Stimulated activated CD4-positive, alpha-beta T cell treated with anti-CD3 and anti-CD28 coated beads, Interleukin-4, amount 100 ng/mL, for 24 hours (primary cell): ENCODE results near the gene LTB4R.

Source experiments
- DNase-seq: peaks from one replicate; pipeline ENCODE4 v3.0.0-alpha.2; 2020

Gene LTB4R, protein sequence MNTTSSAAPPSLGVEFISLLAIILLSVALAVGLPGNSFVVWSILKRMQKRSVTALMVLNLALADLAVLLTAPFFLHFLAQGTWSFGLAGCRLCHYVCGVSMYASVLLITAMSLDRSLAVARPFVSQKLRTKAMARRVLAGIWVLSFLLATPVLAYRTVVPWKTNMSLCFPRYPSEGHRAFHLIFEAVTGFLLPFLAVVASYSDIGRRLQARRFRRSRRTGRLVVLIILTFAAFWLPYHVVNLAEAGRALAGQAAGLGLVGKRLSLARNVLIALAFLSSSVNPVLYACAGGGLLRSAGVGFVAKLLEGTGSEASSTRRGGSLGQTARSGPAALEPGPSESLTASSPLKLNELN

DNA sequence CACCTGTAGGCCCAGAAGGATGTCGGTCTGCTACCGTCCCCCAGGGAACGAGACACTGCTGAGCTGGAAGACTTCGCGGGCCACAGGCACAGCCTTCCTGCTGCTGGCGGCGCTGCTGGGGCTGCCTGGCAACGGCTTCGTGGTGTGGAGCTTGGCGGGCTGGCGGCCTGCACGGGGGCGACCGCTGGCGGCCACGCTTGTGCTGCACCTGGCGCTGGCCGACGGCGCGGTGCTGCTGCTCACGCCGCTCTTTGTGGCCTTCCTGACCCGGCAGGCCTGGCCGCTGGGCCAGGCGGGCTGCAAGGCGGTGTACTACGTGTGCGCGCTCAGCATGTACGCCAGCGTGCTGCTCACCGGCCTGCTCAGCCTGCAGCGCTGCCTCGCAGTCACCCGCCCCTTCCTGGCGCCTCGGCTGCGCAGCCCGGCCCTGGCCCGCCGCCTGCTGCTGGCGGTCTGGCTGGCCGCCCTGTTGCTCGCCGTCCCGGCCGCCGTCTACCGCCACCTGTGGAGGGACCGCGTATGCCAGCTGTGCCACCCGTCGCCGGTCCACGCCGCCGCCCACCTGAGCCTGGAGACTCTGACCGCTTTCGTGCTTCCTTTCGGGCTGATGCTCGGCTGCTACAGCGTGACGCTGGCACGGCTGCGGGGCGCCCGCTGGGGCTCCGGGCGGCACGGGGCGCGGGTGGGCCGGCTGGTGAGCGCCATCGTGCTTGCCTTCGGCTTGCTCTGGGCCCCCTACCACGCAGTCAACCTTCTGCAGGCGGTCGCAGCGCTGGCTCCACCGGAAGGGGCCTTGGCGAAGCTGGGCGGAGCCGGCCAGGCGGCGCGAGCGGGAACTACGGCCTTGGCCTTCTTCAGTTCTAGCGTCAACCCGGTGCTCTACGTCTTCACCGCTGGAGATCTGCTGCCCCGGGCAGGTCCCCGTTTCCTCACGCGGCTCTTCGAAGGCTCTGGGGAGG lies at the start of gene LTB4R:
Gene LTB4R, plus strand, starts transcription at position 857 of the 959 bp plus-strand sequence. CDS start 4,150 bp downstream, outside the sequence.
- peak; percentile 60 for DNase-seq

DNA sequence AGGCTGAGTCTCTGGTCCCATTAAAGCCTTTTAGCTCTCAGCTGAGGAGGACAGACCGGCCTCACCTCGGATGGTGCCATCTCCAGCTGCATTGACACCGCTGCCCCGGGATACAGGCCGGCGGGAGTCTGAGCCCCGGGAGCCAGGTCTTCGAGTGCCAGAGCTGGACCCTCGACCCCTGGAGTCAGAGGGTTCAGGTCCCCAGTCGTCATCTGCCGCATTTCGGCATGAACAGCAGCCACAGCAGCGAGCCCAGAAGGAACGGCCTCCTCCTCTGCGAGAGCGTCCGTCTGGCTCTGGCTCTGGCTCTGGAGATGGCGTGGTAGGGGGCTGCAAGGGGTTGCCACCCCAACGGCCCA lies 49.4 kb upstream of the LTB4R start:
- no peak for DNase-seq

DNA sequence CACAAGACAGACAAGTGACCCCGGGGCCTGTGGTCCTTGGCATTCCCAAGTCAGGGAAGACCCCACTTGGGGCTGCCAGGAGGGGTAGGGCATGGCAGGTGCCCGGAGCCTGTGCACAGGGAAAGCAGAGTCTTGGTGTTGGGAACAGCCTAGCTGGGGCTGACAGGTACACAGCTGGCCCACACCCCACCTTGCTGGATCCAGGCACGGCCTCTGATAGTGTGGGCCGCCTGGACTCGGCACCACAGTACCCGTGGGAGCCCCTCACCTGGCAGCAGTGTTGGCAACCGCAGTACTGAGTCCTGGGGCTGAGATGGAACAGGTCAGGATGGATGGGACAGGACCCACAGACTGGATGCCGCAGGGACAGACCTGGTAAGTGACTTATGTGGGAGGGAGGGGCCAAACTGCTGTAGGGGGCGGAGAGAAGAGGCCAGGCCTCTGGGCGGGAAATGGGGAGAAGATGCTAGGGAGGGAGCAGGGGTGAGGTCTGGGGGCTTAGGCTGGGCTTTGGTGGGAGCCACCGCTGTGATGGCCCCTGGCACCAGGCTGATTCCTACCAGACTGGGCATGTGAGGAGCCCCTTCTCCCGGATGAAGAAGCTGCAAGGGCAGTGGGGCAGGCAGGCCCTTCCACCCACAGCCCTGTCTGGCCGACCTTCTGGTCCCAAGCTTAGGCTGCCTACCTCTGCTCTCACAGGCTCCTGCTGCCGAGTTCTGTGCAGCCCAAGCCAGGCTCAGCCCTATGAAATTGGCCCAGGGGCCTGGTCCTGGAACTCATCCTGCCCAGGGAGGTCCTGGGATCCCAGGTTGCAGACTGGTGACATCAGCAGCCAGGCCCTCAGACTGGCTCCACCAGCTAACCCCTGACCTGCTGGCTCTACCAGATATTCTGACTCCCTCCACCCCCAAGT lies 48.2 kb upstream of the LTB4R start, which contains the start of gene TGM1:
Gene TGM1, minus strand, starts transcription at position 357 of the 913 bp plus-strand sequence. CDS start 825 bp downstream, outside the sequence.
- DNase-seq = no peak

DNA sequence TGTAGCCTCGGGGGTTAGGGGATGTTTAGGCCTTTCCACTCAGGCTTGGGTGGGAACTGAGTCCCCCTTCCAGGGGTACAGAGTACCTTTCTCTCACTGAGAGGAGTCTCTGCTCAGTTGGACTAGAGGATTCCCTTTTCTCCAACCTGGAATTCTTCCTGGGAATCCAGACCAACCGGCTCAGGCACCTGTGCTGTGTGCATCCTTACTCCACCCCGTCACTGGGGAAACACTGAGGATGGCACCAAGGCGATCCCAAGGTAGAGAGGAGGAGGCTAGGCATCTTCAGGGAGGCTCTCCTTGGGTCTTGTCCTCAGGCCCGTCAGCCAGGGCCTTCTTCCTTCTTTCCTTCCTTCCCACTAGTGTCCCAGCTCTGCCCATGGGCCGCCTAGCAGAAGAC lies 47.5 kb upstream of the LTB4R start:
- no peak for DNase-seq

DNA sequence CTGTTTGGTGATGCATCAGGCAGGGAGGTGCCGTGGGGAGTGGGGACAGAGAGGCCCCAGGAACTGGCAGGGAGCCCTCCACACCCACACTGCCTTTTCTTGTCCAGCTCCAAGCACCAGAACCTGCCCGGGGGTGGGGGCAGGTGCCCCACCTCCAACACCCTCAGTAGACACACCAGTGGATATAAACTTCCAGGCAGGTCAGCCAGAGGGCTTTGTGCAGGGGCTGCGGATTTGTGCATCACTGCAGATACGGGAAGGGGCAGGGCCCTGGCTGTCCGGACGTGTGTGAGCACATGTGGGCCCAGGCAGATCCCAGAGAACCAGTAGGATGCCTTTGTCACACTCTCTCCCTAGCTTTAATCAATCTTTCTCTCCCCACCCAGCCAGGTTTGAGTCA lies 47.0 kb upstream of the LTB4R start:
- DNase-seq = no peak

DNA sequence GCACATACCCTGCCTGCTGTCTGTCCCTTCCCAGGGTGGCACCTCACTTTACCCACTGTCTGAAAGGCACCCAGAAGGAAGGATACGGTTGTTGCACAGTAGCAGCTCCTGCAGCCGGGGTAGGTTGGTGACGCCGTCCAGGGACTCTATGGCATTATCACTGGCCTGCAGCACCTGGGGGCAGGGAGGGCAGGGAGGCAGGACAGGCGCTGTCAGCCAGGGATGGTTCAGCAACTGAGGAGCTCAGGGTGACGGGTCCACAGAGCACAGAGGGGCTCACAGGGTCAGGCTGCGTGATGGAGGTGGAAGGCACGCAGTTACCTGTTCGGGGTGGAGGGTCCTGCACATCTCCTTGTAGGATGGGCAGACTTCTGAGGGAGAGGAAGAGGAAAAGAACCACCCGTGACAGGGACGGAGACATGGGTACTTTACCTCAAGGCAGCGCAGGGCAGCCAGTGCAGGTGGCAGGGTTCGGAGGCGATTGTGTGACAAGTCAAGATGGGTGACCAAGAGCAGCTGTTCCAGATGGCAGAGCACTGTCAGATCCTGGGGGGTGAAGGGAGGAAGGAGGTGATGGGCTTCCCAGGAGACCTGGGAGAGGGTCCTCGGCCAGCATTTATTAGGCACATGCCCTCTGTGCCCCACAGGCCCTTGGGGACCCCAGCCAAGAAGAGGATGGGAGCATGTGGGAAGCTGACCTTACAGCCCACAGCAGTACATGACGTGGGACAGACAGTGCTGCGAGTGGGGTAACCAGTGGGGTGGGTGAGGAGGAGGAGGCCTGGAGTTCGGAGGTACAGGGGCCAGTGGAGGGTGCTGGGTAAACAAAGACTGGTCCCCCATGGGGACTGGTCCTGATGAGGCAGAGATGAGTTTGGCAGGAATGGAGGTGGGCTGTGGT lies 44.7 kb upstream of the LTB4R start:
- DNase-seq = no peak

DNA sequence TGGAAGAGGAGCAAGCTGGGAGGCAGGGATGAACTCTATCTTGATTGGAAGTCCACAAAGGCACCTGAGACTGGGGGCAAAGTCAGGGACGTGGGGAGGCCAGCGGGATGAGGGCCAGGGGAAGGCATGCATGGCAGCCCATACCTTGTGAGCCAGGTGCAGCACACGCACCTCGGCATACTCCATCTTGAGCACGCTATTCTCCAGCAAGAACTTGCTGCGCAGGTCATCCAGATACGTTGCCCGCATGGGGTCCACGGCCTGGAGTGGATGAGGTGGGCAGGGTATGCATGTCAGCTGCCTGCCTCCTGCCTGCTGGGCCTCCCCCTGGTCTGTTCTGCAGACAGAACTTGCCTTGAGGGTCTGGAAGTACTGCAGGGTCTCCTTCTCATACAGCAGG lies 43.8 kb upstream of the LTB4R start:
- no peak for DNase-seq

DNA sequence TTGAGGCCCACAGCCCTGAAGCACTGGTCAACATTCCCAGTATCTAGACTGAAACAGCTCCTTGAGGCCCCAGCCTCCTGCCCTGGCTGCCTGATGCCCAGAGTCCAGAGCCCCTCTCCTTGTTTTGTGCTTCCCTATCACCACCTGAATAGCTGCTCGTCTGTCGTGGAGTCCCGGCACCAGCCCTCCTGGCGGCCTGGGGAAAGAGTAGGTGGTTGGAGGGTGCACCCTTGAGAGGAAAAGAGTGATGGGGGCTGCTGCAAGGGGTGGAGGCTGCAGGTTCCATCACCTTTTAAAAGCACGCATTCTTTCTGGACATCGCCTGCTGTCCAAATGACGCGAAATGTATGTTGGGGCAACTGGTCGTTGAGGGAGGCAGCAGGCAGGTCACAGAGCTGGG lies 43.1 kb upstream of the LTB4R start:
- no peak for DNase-seq

DNA sequence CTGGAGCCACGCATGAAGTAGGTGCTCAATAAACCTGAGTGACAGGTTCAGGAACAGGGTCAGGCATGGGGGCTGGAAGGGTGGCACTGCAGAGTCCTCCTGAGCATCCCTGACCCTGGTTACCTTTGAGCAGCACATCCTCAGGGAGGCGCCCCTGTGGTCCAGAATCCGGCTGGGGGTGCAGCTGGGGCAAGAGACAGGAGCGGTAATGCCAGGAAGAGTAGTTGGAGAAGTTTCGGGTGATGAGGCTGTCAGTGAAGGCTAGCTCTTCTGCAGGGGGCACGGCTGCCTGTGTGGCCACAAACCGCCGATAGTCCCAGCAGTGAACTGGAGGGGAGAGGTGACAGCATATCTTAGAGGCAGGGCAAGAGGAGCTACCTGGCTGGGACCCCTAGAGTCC lies 41.9 kb upstream of the LTB4R start:
- no peak for DNase-seq

DNA sequence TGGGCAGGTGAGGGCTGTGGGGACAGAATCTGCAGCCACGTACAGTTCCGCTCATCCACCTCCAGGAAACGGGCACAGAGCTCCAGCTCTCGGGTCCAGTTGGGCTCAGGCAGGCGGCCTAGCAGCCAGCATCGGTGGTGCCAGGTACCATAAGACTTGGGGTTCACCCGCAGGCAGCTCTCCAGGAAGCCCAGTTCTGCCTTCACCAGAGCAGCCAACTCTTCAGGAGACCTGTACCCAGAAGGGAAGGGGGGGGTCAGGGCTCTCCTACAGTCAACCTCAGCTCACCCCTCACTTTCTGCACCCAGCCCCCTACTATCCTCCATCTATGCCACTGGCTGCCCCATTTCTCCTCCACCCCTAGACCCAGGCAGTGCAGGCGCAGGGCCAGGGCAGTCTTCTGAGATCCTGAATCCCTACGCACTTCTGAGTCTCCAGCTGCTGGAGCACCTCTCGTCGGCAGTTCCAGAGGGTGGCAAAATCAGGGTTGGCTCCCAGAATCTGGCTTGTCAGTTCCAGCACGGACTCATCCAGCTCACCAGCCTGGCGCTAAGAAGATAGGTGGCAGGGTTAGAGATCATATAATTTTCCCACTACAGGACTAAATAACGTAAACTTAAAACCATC lies 41.3 kb upstream of the LTB4R start:
- DNase-seq = no peak

DNA sequence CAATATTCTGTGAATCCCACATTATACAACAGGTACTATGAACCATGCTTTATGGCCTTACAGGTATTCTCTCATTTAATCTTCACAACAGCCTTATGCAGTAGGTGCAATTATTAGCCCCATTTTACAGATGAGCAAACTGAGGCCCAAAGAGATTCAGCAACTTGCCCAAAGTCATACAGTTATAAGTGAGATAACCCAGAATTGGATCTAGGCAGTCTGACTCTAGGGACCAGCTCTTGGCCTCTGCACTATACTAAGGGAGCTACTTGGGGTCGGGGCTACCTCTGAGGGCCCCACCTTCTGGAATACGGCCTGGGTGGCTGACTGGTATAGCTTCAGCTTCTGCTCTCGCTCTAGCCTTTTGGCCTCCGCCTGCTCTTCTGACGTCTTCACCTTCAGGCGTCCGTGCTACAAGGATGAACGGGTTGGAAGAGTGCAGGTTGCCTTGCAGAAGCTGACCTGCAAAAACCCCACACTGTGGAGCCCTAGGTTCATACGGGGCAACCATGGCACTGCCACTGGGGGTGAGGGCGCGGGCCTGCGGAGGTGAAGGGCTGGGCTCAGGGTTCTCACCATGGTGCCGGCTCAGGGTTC lies 40.7 kb upstream of the LTB4R start:
- no peak for DNase-seq

DNA sequence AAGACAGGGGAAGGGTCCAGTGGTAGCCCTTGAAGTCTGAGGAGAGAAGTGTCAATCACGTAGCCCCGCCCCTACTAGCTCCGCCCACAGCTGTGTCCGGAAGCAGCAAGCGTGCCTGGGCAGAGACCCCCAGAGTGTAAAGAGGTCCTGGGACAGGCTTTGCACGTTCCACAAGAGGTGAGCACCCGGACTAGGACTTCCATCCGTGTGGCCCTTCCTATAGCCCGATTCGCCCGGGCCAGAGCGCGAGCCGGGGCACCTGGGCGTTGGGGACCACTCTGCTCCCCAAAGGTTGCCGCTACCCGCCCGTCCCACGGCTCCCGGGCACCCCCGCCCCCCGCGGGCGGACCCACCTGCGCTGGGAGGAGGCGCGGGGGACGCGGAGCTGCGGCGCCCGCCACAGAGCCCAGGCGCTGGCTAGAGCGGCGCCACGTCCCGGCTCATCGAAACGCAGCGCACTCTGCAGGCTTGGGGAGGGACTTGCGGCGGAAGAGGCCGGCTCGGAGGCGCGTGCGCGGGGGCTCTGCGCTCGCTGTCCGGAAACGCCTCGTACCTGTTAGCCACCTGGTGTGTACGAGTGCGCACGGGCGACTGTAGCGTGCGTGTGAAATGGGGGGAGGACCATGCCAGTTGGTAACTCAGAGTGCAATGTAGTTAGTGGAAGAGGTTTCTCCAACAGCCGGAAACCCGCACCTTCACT lies 40.0 kb upstream of the LTB4R start, which contains the start of gene RABGGTA:
Gene RABGGTA, minus strand, starts transcription at position 464 of the 700 bp plus-strand sequence. CDS start 482 bp downstream, outside the sequence.
- DNase-seq = peak; percentile 89

DNA sequence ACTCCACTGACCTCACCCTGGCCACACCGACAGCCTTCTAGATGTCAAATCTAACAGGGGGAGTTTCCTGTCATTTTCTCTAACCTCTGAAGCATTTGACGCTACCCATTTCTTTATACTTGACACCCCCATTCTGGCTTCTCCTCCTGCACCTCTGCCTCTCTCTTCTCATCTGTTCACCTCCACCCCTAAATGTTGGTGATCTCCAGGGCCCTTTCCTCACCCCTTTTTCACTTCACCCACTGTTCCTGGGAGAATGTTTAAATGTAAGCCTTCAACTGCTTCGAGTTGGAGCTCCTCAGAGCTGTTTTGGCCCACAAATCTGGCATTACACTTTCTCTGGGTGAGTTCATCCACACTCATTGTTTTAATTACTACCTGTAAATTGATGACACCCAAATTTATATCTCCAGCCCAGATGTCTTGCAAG lies 39.5 kb upstream of the LTB4R start:
- DNase-seq = no peak

DNA sequence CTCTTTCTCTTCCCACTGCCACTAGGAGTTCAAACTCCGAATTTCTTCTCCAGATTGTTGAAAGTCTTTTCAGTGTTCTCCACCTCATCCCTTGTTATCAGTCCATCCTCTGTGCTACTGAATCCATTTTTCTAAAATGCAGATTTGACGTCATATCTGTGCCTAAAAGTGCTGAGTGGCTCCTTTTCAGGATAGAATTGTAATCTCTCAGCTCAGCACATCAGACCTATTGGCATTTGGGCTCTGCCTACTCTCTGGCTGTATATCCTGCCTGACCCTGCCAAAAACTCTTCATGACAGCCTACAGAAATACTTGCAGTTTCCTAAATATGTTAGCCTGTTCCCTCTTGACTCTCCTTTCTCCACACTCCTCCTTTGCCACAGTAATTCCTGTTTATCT lies 38.8 kb upstream of the LTB4R start:
- no peak for DNase-seq

DNA sequence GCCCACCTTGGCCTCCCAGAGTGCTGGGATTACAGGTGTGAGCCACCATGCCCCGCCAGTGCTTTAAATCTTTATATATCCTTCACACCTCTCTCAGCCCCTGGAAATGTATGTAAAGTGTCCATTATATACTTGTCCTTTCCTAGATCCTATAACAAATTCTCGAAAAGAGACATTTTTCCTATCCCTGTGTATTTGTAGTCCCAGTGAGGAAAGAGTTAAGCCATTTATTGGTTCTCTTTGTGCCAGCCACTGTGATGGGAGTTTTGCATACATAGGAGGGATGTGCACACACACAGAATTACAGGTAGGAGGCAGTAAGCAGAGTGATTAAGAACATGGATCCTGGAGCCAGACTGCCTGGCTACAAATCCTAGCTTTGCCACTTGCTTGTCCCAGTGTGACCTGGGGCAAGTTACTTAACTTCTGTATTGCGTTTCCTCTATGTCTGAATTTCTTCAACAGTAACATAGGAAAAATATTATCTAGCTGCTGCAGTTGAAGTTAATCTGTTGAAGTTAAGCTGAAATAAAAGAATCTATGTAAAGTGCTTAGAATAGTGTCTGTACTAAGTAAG lies 37.8 kb upstream of the LTB4R start:
- DNase-seq = no peak

DNA sequence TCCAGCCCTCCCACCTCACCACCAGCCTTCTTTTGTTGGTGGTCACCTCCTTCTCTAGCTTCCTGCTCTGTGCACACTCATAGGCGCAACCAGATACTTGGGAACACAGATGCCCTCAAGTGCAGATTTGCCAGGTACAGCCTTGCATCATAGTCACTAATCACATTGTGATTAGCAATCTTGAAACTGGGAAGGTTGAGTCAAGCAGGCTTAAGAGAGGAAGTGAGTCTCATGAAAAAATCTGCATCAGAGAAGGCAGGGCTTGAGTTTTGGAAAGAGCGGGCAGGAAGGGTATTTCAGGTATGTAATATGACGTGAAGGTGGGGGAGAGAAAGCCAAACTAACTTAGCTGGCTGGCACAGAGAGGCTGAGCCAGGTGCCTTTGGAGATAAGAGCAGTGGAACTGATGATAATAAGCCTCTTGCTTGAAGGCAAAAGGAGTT lies 37.2 kb upstream of the LTB4R start:
- peak; percentile 70 for DNase-seq

DNA sequence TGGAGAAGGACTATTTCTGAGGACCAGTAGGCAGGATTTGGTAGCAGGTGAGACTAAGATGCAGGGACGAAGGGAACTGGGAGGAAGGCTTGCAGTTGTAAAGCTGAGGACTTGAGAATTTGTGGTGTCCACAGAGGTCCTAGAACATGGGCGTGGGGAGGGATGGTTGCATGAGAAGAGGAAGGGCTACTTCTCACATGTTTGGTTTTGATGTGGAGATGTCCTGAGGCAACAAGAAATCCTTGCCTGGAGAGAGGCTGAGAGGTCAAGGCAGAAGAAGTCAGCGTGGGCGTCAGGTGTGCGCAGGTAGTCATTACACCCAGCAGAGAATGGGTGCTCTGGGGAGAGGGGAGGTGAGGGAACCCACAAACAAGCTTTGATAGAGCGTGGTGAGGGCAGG lies 34.2 kb upstream of the LTB4R start:
- DNase-seq = no peak

DNA sequence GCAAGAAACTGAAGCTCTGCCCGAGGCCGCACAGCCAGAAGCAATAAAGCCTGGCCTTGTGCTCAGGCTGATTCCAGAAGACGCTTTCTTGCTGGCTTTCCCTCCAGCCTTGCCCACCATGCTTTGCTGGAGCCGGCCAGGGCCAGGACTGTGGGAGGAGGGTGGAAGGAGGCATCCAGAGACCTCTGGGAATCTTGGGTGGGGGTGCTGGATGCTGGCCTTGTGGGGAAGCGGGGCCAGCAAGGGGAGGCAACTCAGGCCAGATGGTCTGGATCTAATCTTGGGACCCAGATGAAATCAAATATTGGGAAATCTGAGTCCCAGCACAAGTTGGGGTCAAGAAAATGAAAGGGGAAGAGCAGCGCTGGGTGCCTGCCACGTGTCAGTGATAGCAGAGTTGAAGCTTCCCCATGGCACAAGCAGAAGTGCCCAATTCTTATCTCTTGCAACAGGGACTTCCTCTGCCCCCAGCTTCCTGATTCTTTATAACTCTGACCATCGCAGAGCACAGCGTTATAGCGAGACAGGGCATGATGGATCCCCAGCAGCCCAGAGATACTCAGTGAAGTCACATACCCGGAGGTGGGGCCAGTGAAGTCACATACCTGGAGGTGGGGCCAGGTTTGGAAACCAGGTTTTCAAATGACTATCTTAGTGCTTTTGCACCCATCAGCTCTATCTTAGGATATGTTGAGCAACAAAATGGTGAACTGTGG lies 33.5 kb upstream of the LTB4R start:
- DNase-seq = peak; percentile 12

DNA sequence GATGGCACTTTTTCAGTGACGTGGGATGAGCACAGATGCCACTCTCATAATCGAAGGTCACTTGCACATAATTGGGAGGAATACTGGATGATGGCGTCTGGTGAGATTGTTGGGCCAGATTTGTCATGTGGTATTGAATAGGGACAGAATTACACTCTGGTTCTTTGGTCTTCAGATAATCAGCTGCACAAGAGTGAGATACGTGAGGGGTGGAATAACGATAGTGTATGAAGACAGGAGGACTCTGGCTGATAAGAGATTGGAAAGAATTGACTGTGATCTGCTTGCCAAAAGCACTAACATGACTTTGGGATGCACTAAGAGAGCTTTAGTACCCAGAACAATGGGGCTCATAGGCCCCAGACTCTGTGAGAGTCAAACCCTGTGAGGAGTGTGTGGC lies 32.9 kb upstream of the LTB4R start:
- no peak for DNase-seq
